ENCODE data around the gene AFMID. TPM values are rescaled to one million over a fixed set of nuclear protein-coding genes. Genes with fewer than 3 reads are reported as not detected.
A peak's percentile ranks its signal among the peaks of the same experiment; 100 is the strongest.

AFMID gene
- total RNA-seq, 1 experiment from 2014 or later = 25.6 TPM

- no peak for DNase-seq (ENCODE audit: low read depth)
These were observed 49.4 kb downstream of the AFMID start for GRCh38 chr17:78236362-78237127.

DNA sequence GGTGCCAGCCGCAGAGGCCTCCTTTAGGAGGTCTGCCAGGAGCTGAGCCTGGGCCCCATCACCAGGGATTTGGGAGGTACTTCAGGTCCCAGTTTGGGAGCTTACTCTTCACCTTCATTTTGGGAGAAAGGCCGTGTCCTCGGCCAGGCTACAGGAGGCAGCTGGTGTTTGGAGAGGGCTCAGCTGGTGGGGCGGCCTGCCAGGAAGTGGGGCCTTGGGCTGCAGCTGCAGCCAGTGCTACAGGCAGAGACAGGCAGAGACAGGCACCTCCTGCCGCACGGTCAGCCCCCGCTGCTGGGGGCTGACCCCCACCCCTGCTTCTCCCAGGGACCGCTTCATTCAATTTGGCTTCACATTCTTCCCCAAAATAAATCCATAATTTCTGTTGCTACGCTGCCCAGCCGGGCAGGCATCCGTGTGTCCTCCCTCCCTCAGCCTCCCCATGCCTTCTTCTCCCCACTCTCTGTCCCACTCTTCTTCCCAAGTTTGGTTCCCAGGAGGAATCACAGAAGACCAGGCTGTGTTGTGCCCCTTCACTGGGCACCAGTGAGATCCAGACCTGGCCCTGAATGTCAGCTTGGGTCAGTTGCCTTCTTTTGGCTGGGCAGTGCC lies 50.3 kb downstream of the AFMID start:
- DNase-seq (ENCODE audit: low read depth) = no peak

GRCh38 chr17:78238823-78239488 lies 51.8 kb downstream of the AFMID start:
- no peak for DNase-seq (ENCODE audit: low read depth)

GRCh38 chr17:78239489-78239931 lies 52.3 kb downstream of the AFMID start:
- no peak for DNase-seq (ENCODE audit: low read depth)

GRCh38 chr17:78240012-78240655 lies 53.0 kb downstream of the AFMID start:
- DNase-seq (ENCODE audit: low read depth) = no peak

- no peak for DNase-seq (ENCODE audit: low read depth)
These were observed 53.7 kb downstream of the AFMID start for GRCh38 chr17:78240839-78241238.

DNA sequence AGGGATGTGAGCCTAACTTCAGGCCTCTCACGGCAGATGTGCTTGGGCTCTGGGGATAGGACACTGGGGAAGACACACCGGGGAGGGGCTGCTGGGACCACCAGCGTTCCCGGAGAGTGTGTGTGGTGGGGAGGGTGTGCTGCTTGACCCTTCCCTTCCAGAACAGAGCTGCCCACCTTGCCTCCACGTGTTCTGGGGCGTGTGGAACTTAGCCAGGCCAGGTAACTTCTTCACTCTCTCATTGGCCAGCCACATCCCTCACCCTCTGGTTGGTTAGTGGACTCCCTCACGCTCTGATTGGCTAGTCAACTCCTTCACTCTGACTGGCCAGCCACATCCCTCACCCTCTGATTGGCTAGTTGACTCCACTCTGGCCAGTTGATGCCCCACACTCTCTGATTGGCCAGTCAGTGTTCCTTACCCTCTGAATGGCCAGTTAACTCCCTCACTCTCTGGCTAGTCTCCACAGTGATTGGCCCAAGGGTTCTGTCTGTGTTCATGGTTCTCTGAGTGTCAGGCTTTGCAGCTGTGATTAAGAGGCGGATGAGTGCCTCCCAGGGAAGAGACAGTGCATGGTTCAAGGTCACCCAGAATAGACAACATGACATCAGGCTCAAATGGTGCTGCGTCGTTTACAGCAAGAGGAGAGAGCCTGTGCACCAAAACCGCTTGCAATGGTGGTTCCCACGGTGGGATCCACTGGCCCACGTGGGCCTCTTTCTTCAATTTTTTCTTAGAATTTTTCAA lies 54.3 kb downstream of the AFMID start:
- peak; percentile 74 for DNase-seq (ENCODE audit: low read depth)

DNA sequence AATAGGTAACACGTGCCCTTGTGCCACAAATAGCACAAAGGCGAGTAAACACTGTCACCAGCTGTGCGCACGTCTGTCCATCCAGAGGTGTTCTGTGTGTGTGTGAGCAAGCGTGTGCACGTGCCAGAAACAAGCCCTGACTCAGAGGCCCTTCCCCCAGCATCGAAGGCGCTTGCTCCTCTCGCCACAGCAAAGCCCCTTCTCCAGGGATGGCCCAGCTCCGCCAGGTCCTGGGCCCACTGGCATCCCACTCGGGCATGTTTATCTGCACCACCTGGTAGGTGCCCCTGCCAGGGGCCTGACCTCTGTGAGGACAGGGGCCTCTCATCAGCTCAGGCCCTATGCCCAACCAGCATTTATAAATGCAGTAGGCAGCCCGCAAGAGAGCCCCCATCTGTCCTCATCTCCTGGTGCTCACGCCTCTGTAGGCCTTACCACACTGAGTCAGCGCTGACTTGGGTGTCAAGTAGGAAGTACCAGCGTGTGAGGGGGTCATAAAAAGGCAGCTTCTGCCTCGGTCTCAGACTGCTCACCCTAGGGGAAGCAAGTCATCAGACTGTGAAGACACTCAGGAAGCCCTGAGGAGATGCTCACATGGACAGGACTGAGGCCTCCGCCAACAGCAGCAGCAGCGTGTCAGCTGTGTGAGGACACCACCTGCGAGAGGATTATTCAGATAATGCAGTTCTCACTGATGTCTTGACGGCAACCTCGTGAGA lies 55.0 kb downstream of the AFMID start:
- peak; percentile 19 for DNase-seq (ENCODE audit: low read depth)

GRCh38 chr17:78247304-78247703 lies 60.1 kb downstream of the AFMID start:
- DNase-seq (ENCODE audit: low read depth) = no peak

DNA sequence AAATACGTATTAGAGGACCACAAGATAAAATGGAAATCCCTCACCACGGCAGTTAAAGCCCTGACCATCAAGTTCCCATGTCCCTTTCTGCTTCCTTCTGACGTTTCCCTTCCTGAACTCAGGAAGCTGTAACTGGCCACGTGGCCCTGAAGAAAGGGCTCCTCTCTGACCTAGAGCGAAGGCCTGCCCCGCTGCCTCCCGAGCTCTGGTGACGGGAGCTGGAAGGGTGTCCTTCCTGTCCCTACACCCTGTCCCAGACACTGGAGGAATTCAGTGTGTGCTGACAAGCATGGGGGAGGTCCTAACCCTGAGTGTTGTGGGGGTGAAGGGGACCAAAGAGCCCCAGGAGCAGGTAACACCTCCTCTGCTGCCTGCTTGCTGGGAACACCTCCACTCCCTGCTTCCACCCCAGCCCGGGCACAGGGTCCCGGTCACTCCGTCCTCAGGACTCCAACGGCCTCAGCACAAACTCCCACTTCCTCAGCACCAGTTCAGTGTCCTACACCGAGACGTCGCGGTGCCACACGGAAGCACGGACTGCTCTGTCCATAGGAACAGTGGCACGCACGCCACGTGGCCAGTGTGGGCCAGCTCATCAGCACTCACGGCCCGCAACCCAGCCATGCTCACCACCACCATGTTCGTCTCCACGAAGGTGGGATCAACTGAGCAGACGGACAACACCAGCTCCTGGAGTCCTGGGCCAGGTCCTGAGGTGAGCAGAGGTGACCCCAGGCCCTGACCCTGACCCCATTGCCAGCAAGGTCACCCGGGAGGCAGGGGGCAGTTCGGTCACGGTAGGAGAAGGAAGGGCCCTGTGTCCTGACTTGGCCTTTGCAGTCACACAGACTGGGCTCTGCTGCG lies 61.1 kb downstream of the AFMID start:
- DNase-seq (ENCODE audit: low read depth) = no peak

- DNase-seq (ENCODE audit: low read depth) = no peak
These were observed 62.1 kb downstream of the AFMID start for GRCh38 chr17:78249074-78249817.

GRCh38 chr17:78249818-78250806 lies 63.0 kb downstream of the AFMID start:
- no peak for DNase-seq (ENCODE audit: low read depth)

DNA sequence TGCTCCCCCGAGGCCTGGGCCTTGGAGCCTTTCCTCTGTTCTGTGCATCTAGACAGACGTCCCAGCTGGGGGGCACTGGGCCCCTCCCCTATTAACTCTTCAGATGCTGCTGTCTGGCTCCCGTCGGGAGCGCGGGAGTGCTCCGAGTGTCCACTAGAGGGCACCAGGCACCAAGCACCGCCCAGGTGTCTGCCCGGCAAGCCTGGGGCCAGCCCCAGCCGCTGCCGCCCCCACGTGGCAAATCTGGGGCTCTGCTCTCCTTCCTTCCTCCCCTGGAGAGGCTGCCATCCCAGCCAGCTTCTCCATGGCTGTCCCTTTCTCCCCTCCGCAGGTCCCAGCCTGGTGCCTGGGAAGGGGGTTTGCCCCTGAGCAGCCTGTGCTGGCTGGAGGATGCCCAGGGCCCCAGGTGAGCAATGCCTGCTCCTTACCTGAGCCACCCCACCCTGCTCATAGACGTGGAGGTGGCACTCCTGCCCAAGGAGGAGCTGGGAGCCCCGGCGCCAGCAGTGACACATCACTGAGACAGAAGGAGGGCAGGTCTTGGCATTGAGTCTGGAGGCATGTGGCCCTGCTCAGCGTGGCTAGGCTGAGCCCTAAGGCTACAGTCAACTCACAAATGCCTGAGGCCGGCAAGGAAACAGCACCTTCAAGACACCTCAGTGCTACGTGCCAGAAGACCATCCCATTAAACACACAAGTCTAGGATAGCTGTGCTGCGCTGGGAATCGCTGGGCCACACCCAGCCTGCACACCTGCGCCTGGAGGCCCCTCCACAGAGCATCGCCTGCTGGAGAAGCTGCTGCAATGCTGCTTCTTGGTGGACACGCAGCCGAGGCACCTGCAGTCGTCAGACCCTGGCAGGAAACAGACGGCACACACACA lies 64.0 kb downstream of the AFMID start:
- DNase-seq (ENCODE audit: low read depth) = peak; percentile 67

- no peak for DNase-seq (ENCODE audit: low read depth)
These were observed 64.6 kb downstream of the AFMID start for GRCh38 chr17:78251773-78252103.

- no peak for DNase-seq (ENCODE audit: low read depth)
These were observed 65.0 kb downstream of the AFMID start for GRCh38 chr17:78252111-78252634.

Data from LHCN-M2 (cell line).